GM18498 (cell line): Measurements from ENCODE around the gene MTMR3.

Experiments
- ATAC-seq: cut with Tn5 transposase; IDR thresholded peaks from one replicate; pipeline ENCODE4 v1.9.1; 2021; ENCODE audit warnings: mild to moderate bottlenecking, moderate library complexity; ENCODE audit not compliant: unreplicated experiment

Gene MTMR3

DNA sequence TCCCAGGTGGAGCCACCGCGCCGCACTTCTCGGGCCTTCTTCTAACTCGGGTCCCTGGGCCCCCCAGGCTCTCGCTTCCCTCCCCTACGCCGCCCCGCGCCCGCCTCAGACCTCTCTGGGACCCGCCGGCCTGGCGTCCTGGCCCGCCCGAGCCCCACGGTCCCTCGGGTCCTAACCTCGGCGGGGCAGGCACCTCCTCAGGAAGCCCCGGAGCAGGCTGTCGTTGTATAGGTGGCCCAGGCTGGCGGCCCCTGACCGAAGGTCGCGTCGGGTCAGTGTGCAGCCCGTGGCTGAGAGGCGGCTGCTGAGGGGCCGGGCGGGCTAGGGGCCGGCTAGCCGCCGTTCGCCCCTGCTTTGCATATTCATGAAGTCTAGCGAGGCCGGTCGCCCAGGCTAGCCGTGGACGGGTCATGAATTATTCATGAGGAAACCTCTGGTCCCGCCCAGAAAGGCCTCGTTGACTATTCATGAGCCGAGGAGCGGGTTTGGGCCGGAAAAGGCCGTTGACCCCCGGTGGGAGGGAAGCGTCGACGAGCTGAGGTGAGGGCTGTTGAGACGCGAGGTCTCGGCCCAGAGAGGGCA, 197.1 kb downstream of the MTMR3 start, which contains the start of gene HORMAD2:
TSS of gene HORMAD2 (plus strand) at position 513 of the 582 bp plus-strand sequence. CDS start 13,489 bp downstream, outside the sequence.
- no peak for ATAC-seq
